ENCODE data around the gene WNT3A.

Gene WNT3A

GRCh38 chr1:228073061-228073856 is 66.5 kb downstream of the WNT3A start:
- no peak for DNase-seq

- no peak for DNase-seq
These were observed 67.2 kb downstream of the WNT3A start for GRCh38 chr1:228073857-228074545.

GRCh38 chr1:228074954-228075730 is 68.3 kb downstream of the WNT3A start:
- no peak for DNase-seq

- no peak for DNase-seq
These were observed 69.0 kb downstream of the WNT3A start for GRCh38 chr1:228075801-228076271.

- no peak for DNase-seq
These were observed 70.1 kb downstream of the WNT3A start for GRCh38 chr1:228076796-228077430.

GRCh38 chr1:228077565-228078330 is 71.0 kb downstream of the WNT3A start:
- no peak for DNase-seq

GRCh38 chr1:228079013-228079412 is 72.2 kb downstream of the WNT3A start:
- no peak for DNase-seq

GRCh38 chr1:228079601-228080263 is 72.9 kb downstream of the WNT3A start:
- no peak for DNase-seq

GRCh38 chr1:228081144-228081543 is 74.3 kb downstream of the WNT3A start:
- DNase-seq: no peak

GRCh38 chr1:228081578-228082213 is 74.9 kb downstream of the WNT3A start:
- no peak for DNase-seq

- DNase-seq: peak; percentile 90
These were observed 75.6 kb downstream of the WNT3A start, which contains the start of gene ARF1 for GRCh38 chr1:228082214-228082917. Gene ARF1, plus strand, starts transcription at chr1:228082708. Its CDS starts 14,407 bp downstream, at chr1:228097115.

GRCh38 chr1:228082918-228083870 is 76.4 kb downstream of the WNT3A start:
- DNase-seq: peak; percentile 36

GRCh38 chr1:228083871-228084278 is 77.1 kb downstream of the WNT3A start:
- DNase-seq: no peak

- DNase-seq: no peak
These were observed 77.5 kb downstream of the WNT3A start for GRCh38 chr1:228084325-228084724.

GRCh38 chr1:228084797-228085196 is 78.0 kb downstream of the WNT3A start:
- DNase-seq: no peak

GRCh38 chr1:228085287-228085951 is 78.6 kb downstream of the WNT3A start:
- DNase-seq: no peak

GRCh38 chr1:228087771-228088251 is 81.0 kb downstream of the WNT3A start:
- DNase-seq: no peak
